Uterus (tissue), 2 donors: Measurements from ENCODE around the gene RET.

Experiments used
- POLR2A ChIP-seq, 2 donors: fragments of 450-650 bp; IDR thresholded peaks; one replicate each; pipeline ENCODE4 v1.6.1; 2016; ENCODE audit warnings: antibody characterized with exemption in 2 of 2, mild to moderate bottlenecking in 1 of 2, moderate library complexity in 1 of 2
- TF ChIP-seq, protein P1 (sequence below), 4 experiments: fragments of 200-600 bp in 2 of 4; fragments of 450-650 bp in 2 of 4; sonication (generic) in 2 of 4; IDR thresholded peaks; one replicate each; pipeline ENCODE4 v1.5.1; 2016 to 2019; ENCODE audit warnings: antibody characterized with exemption in 4 of 4, mild to moderate bottlenecking in 2 of 4, moderate library complexity in 1 of 4

DNA sequence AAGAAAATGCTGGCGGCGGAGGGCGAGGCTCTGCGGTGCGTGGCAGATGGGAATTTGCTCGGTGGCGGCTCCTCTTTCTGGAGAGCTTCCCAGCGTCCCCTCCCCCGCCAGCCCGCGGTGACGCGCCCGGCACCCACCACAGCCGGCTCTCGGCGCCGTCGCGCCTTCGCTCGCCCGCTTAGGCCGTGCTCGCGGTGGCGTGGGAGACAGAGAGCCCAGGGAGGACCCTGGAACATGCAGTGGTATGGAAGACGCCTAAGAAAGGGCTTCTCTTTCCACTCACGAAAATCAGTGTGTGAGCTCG is 60.8 kb downstream of the RET start:
- no peak for TF ChIP-seq POLR2A (IDR thresholded peaks at IDR 0.05)
- TF ChIP-seq, protein P1, sequence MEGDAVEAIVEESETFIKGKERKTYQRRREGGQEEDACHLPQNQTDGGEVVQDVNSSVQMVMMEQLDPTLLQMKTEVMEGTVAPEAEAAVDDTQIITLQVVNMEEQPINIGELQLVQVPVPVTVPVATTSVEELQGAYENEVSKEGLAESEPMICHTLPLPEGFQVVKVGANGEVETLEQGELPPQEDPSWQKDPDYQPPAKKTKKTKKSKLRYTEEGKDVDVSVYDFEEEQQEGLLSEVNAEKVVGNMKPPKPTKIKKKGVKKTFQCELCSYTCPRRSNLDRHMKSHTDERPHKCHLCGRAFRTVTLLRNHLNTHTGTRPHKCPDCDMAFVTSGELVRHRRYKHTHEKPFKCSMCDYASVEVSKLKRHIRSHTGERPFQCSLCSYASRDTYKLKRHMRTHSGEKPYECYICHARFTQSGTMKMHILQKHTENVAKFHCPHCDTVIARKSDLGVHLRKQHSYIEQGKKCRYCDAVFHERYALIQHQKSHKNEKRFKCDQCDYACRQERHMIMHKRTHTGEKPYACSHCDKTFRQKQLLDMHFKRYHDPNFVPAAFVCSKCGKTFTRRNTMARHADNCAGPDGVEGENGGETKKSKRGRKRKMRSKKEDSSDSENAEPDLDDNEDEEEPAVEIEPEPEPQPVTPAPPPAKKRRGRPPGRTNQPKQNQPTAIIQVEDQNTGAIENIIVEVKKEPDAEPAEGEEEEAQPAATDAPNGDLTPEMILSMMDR (IDR thresholded peaks at IDR 0.05): no peak
